ENCODE data around the gene AGAP1. TPM values are rescaled to one million over a fixed set of nuclear protein-coding genes. Genes with fewer than 3 reads are reported as not detected.

Gene AGAP1
- total RNA-seq, 1 donor from 2014 or later = 3.8 TPM

GRCh38 chr2:236178890-236179235 is 685.0 kb downstream of the AGAP1 start:
- Mint-ChIP-seq H3K9me3 (no peaks in the 10 kb centered on the region), H3K27me3 (peaks cover 62% of the 10 kb centered on the region)

GRCh38 chr2:236179236-236180075 is 685.6 kb downstream of the AGAP1 start:
- no peaks in the 10 kb centered on the region for H3K36me3 Mint-ChIP-seq (ENCODE audit: low read depth)
- intact Hi-C loops (cut with micrococcal nuclease) = loop anchor here (1.0 to 10.0 kb wide), 4 partner anchors 8 to 685 kb away; partner anchors contain the start of gene AGAP1
- H3K27ac Mint-ChIP-seq = peak overlapping the region; percentile 56
- H3K4me1 Mint-ChIP-seq = no peaks in the 10 kb centered on the region
- no peak overlapping the region for H3K4me3 Mint-ChIP-seq
- no peak for DNase-seq
- peaks cover 56% of the 10 kb centered on the region for H3K27me3 Mint-ChIP-seq
- no peaks in the 10 kb centered on the region for H3K9me3 Mint-ChIP-seq

More at GRCh38 chr2:236178890-236179235, 685.0 kb downstream of the AGAP1 start:
- H3K27ac Mint-ChIP-seq = no peak overlapping the region
- intact Hi-C loops (cut with micrococcal nuclease) = loop anchor here (1.0 to 10.0 kb wide), 3 partner anchors 12 to 684 kb away; partner anchors contain the start of gene AGAP1
- no peaks in the 10 kb centered on the region for H3K36me3 Mint-ChIP-seq (ENCODE audit: low read depth)
- DNase-seq = no peak
- no peak overlapping the region for H3K4me3 Mint-ChIP-seq
- H3K4me1 Mint-ChIP-seq = no peaks in the 10 kb centered on the region

DNA sequence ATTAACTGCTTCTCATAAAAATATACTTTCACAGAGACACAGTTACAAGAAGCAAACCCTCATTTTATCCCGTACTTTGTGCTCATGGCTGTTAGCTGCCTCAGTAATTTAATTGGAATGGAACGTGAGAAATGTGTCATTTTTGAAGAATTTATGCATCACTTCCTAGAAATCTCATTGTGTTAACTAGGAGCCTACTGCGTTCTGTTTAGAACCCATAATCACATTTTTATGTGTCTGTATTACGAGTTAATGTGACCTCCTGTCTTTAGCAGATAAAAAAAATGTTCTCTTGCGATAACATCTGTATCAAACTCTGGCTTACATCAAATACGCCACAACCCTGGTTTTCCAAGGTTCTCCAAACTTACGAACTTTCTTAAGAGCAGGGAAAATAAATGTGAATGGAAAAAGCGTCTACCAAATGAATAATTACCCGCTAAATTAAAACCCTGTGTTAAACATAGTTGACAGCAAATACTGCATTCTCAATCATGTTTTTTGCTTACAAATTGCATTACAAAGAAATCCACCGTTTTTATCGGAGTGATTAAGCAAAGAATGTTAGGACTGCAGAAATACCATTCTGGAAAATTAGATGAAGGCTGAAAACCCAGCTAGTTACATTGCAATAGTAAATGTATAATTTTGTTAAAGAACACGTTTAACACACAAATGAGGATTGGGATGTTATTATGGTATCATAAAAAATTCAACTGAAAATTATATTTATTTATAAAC is 686.4 kb downstream of the AGAP1 start:
- Mint-ChIP-seq H3K4me1 (no peaks in the 10 kb centered on the region), H3K27me3 (peaks cover 48% of the 10 kb centered on the region), H3K9me3 (no peaks in the 10 kb centered on the region), H3K4me3 (no peak overlapping the region), H3K36me3 (ENCODE audit: low read depth) (no peaks in the 10 kb centered on the region), H3K27ac (peak overlapping the region; percentile 53)
- intact Hi-C loops (cut with micrococcal nuclease) = loop anchor here (1.0 kb wide), 1 partner anchor 9 kb away; no protein-coding TSS in a partner anchor
- no peak for DNase-seq

GRCh38 chr2:236180831-236181453 is 687.1 kb downstream of the AGAP1 start:
- Mint-ChIP-seq H3K27ac (no peak overlapping the region), H3K9me3 (no peaks in the 10 kb centered on the region), H3K27me3 (peaks cover 41% of the 10 kb centered on the region), H3K36me3 (ENCODE audit: low read depth) (no peaks in the 10 kb centered on the region), H3K4me3 (no peak overlapping the region), H3K4me1 (no peaks in the 10 kb centered on the region)
- intact Hi-C loops (cut with micrococcal nuclease) = loop anchor here (1.0 kb wide), 3 partner anchors 10 to 415 kb away; no protein-coding TSS in a partner anchor
- peak; percentile 76 for DNase-seq

Data from activated CD4-positive, alpha-beta T cell treated with anti-CD3 and anti-CD28 coated beads, Interleukin-2, amount 10 ng/mL, durations not matched to agents 24 days and 14 days (primary cell).